Stomach (tissue), 9 donors: ENCODE results near the gene SC5D. TPM values are rescaled to one million over a fixed set of nuclear protein-coding genes. Genes with fewer than 3 reads are reported as not detected.

Source experiments
- DNase-seq, 2 donors: peaks; one replicate each; pipeline versions ENCODE4 v3.0.0 to v3.0.0-alpha.2; 2013 to 2019
- H3K27ac ChIP-seq, 5 donors: fragments of 200-600 bp in 4 of 5; sonication (generic) in 4 of 5; one replicate each; pipeline ENCODE4 v1.5.1; 2013 to 2019; ENCODE audit warnings: mild to moderate bottlenecking in 1 of 5, moderate library complexity in 1 of 5
- H3K27me3 ChIP-seq, 3 donors: fragments of 200-600 bp; sonication (generic); one replicate each; pipeline ENCODE4 v1.5.1; 2017 to 2019; ENCODE audit warnings: mixed run types in 1 of 3
- H3K36me3 ChIP-seq, 4 donors: fragments of 200-600 bp; sonication (generic); 1 replicate in 3 of 4; 2 replicates in 1 of 4; pipeline ENCODE4 v1.5.1; 2016 to 2019
- H3K4me1 ChIP-seq, 4 donors: fragments of 200-600 bp; sonication (generic); one replicate each; pipeline ENCODE4 v1.5.1; 2016 to 2019
- H3K4me3 ChIP-seq, 4 donors: fragments of 200-600 bp; sonication (generic) in 3 of 4; one replicate each; pipeline ENCODE4 v1.5.1; 2016 to 2019; ENCODE audit warnings: mild to moderate bottlenecking in 1 of 4
- H3K9me3 ChIP-seq, 4 donors: fragments of 200-600 bp; sonication (generic); one replicate each; pipeline ENCODE4 v1.5.1; 2016 to 2019
- EP300 ChIP-seq: sonication (generic); formaldehyde crosslinking; IDR thresholded peaks from one replicate; pipeline ENCODE4 v1.6.1; 2017; ENCODE audit warnings: antibody characterized with exemption
- POLR2A ChIP-seq, 4 donors: fragments of 450-650 bp; IDR thresholded peaks; one replicate each; pipeline ENCODE4 v1.6.1; 2016; ENCODE audit warnings: antibody characterized with exemption in 4 of 4, control low read depth in 2 of 4, mild to moderate bottlenecking in 1 of 4, moderate library complexity in 1 of 4
- POLR2AphosphoS5 ChIP-seq, 3 donors: sonication (generic); formaldehyde crosslinking; IDR thresholded peaks; one replicate each; pipeline ENCODE4 v1.6.1; 2016; ENCODE audit warnings: antibody characterized with exemption in 3 of 3
- WGBS, 5 donors: extraction: QIAGEN DNeasy Blood & Tissue Kit in 3 of 5; methylation state at CpG; one replicate each; pipeline versions ENCODE4 v1.1.5 to v1.1.7; 2013 to 2018; 5-methylcytosine and 5-hydroxymethylcytosine counted together
- intact Hi-C: fragments of 100-400 bp; cut with DNase I; formaldehyde crosslinking; loops from one replicate; pipeline ENCODE4 v1.15.1; 2023; ENCODE audit warnings: low total_unique reads
- polyA plus RNA-seq, 3 donors: library from polyadenylated mRNA; stranded (reverse); fragments of 200-250 nt; gene quantifications; one replicate each; pipeline ENCODE4 v1.2.3, GENCODE V29; 2013
- total RNA-seq, 5 donors: library from RNA; depleted of rRNA; stranded (reverse); fragments of >200 nt; gene quantifications; one replicate each; pipeline versions ENCODE4 v1.1.0 to v1.2.3, GENCODE V29; 2014 to 2016
- TF ChIP-seq, protein P1 (sequence below), 7 experiments: fragments of 450-650 bp in 4 of 7; fragments of 200-600 bp in 3 of 7; sonication (generic) in 3 of 7; IDR thresholded peaks; one replicate each; pipeline ENCODE4 v1.5.1; 2016 to 2019; ENCODE audit warnings: antibody characterized with exemption in 7 of 7, control low read depth in 2 of 7, mild to moderate bottlenecking in 1 of 7
- donor health status: healthy with polysubstance abuse.
- donor health status: Bipolar disorder and iron deficiency.
- donor health status: healthy.

The SC5D gene
- total and polyA plus RNA-seq, 8 donors: 8.2 to 129 (median 16.6) TPM

DNA sequence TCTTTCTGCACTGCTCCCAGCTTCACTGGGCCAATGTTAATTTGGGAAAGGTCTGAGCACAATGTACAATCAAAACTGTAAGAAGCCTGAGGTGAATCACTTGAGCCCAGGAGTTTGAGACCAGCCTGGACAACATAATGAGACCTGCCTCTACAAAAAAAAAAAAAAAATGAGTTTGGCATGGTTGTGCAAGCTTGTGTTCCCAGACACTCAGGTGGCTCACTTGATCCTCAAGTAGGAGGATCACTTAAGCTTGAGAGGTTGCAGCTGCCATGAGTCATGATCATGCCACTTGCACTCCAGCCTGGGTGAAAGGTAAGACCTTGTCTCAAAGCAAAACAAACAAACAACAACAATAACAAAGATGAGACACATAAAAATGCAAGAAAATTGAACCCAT is 38.6 kb upstream of the SC5D start:
- H3K27me3 ChIP-seq: no peaks in the 10 kb centered on the region
- H3K4me3 ChIP-seq: no peak overlapping the region
- no peak for DNase-seq
- H3K4me1 ChIP-seq: peaks cover 0 to 7% (median 0%) of the 10 kb centered on the region in 4 donors
- no peak overlapping the region for H3K27ac ChIP-seq
- no peak for TF ChIP-seq EP300
- TF ChIP-seq, protein P1, sequence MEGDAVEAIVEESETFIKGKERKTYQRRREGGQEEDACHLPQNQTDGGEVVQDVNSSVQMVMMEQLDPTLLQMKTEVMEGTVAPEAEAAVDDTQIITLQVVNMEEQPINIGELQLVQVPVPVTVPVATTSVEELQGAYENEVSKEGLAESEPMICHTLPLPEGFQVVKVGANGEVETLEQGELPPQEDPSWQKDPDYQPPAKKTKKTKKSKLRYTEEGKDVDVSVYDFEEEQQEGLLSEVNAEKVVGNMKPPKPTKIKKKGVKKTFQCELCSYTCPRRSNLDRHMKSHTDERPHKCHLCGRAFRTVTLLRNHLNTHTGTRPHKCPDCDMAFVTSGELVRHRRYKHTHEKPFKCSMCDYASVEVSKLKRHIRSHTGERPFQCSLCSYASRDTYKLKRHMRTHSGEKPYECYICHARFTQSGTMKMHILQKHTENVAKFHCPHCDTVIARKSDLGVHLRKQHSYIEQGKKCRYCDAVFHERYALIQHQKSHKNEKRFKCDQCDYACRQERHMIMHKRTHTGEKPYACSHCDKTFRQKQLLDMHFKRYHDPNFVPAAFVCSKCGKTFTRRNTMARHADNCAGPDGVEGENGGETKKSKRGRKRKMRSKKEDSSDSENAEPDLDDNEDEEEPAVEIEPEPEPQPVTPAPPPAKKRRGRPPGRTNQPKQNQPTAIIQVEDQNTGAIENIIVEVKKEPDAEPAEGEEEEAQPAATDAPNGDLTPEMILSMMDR (IDR thresholded peaks at IDR 0.05): no peak
- no peak for TF ChIP-seq POLR2A (IDR thresholded peaks at IDR 0.05)
- no peak for TF ChIP-seq POLR2AphosphoS5 (IDR thresholded peaks at IDR 0.05)
- no peaks in the 10 kb centered on the region for H3K9me3 ChIP-seq
- H3K36me3 ChIP-seq: no peaks in the 10 kb centered on the region
- intact Hi-C loops: no loop called here

DNA sequence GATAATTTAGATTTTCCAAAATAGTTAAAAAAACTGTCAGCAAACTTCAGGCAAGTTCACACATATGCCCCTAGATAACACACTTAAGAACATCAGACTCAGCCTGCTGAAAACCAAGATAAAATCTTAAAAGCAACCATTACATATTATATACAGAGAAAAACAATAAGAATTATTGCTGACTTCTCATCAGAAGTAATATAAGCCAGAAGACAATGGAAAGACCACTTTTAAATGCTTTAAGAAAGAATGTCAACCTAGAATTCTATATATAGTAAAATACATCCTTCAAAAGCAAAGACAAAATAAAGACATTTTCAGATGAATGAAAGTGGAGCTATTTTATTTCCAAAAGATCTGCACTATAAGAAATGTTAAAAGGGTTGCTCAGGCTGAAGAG is 37.8 kb upstream of the SC5D start:
- intact Hi-C loops: no loop called here
- no peak for DNase-seq
- no peaks in the 10 kb centered on the region for H3K9me3 ChIP-seq
- H3K4me3 ChIP-seq: no peak overlapping the region
- TF ChIP-seq EP300 (no peak), POLR2AphosphoS5 (IDR thresholded peaks at IDR 0.05) (no peak), POLR2A (IDR thresholded peaks at IDR 0.05) (no peak)
- TF ChIP-seq, protein P1 (IDR thresholded peaks at IDR 0.05): no peak
- H3K27ac ChIP-seq: no peak overlapping the region
- no peaks in the 10 kb centered on the region for H3K27me3 ChIP-seq
- no peaks in the 10 kb centered on the region for H3K4me1 ChIP-seq
- H3K36me3 ChIP-seq: no peaks in the 10 kb centered on the region

DNA sequence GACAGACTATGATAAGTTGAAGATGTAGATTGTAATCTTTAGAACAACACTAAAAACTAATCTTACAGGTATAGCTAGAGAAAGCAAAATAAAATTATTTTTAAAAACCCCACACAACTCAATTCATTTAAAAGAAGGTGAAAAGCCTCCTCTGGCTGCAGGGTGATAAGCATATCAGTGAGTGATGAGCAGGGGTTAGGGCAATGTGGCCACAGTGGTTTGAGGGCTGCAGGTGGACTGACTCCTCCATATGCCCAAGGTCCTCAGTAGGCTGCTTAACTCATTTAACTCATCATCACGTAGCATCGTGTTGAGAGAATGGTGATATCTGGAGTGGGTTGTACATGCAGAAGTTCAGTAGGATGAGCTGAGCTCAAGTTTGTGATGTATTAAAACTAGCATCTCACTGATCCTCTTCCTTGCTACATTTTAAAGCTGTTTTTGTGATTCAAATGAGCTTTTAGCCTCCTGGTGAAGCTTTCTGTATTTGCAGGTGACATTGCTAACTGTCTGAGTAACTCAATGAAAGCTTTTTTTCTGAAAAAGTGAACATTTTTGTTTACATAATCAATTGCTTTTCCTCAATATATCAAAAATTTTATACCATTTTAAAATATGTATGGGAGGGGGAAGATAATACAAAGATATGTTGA is 37.0 kb upstream of the SC5D start:
- WGBS, 5 donors: 74 to 85% (median 80%) methylated on average over 2 of the region's 2 CpGs
- no peaks in the 10 kb centered on the region for H3K9me3 ChIP-seq
- H3K27ac ChIP-seq: no peak overlapping the region
- TF ChIP-seq, protein P1 (IDR thresholded peaks at IDR 0.05): no peak
- TF ChIP-seq POLR2A (IDR thresholded peaks at IDR 0.05): no peak
- TF ChIP-seq POLR2AphosphoS5 (IDR thresholded peaks at IDR 0.05): no peak
- no peak for TF ChIP-seq EP300
- no peaks in the 10 kb centered on the region for H3K36me3 ChIP-seq
- H3K4me1 ChIP-seq: no peaks in the 10 kb centered on the region
- intact Hi-C loops: no loop called here
- H3K27me3 ChIP-seq: no peaks in the 10 kb centered on the region
- no peak overlapping the region for H3K4me3 ChIP-seq
- DNase-seq: no peak

- intact Hi-C loops: no loop called here
- Histone ChIP-seq H3K9me3 (no peaks in the 10 kb centered on the region), H3K4me1 (no peaks in the 10 kb centered on the region), H3K4me3 (no peak overlapping the region), H3K27ac (no peak overlapping the region), H3K27me3 (no peaks in the 10 kb centered on the region), H3K36me3 (no peaks in the 10 kb centered on the region)
- TF ChIP-seq POLR2AphosphoS5 (IDR thresholded peaks at IDR 0.05): no peak
- no peak for TF ChIP-seq EP300
- TF ChIP-seq, protein P1 (IDR thresholded peaks at IDR 0.05): no peak
- no peak for TF ChIP-seq POLR2A (IDR thresholded peaks at IDR 0.05)
- DNase-seq: no peak
These were observed 35.3 kb upstream of the SC5D start for GRCh38 chr11:121257289-121257688.
